Smooth muscle cell (in vitro differentiated cells): ENCODE measurements around the gene IMPG1. TPM values are rescaled to one million over a fixed set of nuclear protein-coding genes. Genes with fewer than 3 reads are reported as not detected.

Experiments
- DNase-seq: peaks from one replicate; lab custom pipeline; 2025; ENCODE audit not compliant: unreplicated experiment; lab: John Stamatoyannopoulos, UW
- H2AFZ ChIP-seq: fragments of 200-600 bp; sonication (generic); 2 replicates; pipeline ENCODE4 v1.6.0; 2016; ENCODE audit warnings: antibody characterized with exemption, low read depth, mild to moderate bottlenecking
- H3F3A ChIP-seq: fragments of 200-600 bp; sonication (generic); 2 replicates; pipeline ENCODE4 v1.6.0; 2017; ENCODE audit warnings: antibody characterized with exemption, low read depth
- H3K27ac ChIP-seq: fragments of 200-600 bp; sonication (generic); 2 replicates; pipeline ENCODE4 v1.5.1; 2016; ENCODE audit warnings: low read depth, mild to moderate bottlenecking
- H3K27me3 ChIP-seq: fragments of 200-600 bp; sonication (generic); 2 replicates; pipeline ENCODE4 v1.6.1; 2016; ENCODE audit warnings: low read depth, mild to moderate bottlenecking
- H3K36me3 ChIP-seq: fragments of 200-600 bp; sonication (generic); 2 replicates; pipeline ENCODE4 v1.5.1; 2016; ENCODE audit warnings: low read depth
- H3K4me1 ChIP-seq: fragments of 200-600 bp; sonication (generic); 2 replicates; pipeline ENCODE4 v1.5.1; 2016; ENCODE audit warnings: low read depth
- H3K4me2 ChIP-seq: fragments of 200-600 bp; sonication (generic); 2 replicates; pipeline ENCODE4 v1.6.0; 2016; ENCODE audit warnings: mild to moderate bottlenecking
- H3K4me3 ChIP-seq: fragments of 200-600 bp; sonication (generic); 2 replicates; pipeline ENCODE4 v1.5.1; 2016; ENCODE audit warnings: mild to moderate bottlenecking
- H3K79me2 ChIP-seq: fragments of 200-600 bp; sonication (generic); 2 replicates; pipeline ENCODE4 v1.6.0; 2016; ENCODE audit warnings: low read depth, mild to moderate bottlenecking
- H3K9ac ChIP-seq: fragments of 200-600 bp; sonication (generic); 2 replicates; pipeline ENCODE4 v1.6.0; 2016; ENCODE audit warnings: low read depth
- H3K9me3 ChIP-seq: fragments of 200-600 bp; sonication (generic); replicated peaks from 2 replicates; pipeline ENCODE4 v1.5.1; 2016; ENCODE audit warnings: low read depth
- H4K20me1 ChIP-seq: fragments of 200-600 bp; sonication (generic); 2 replicates; pipeline ENCODE4 v1.6.0; 2016; ENCODE audit warnings: low read depth
- CTCF ChIP-seq: fragments of 200-600 bp; sonication (generic); IDR thresholded peaks from 2 replicates; pipeline ENCODE4 v1.5.1; 2017; ENCODE audit warnings: borderline replicate concordance, mild to moderate bottlenecking, antibody characterized with exemption; ENCODE audit not compliant: insufficient read depth, poor library complexity, severe bottlenecking
- WGBS: methylation state at CpG from one replicate; pipeline ENCODE4 v1.1.7; 2016; ENCODE audit warnings: low lambda C conversion rate; 5-methylcytosine and 5-hydroxymethylcytosine counted together
- polyA plus RNA-seq: library from polyadenylated mRNA; unstranded; fragments of >200 nt; fragmentation: Nextera tagmentation; extraction: Ambion mirVana; gene quantifications from 2 replicates; pipeline ENCODE4 v1.2.1, GENCODE V29; 2016
- total RNA-seq: library from RNA; depleted of rRNA; stranded (reverse); fragments of >200 nt; gene quantifications from 2 replicates; pipeline ENCODE4 v1.2.3, GENCODE V29; 2014

Gene IMPG1
- total and polyA plus RNA-seq, 2 experiments from 2014 or later = not detected

- Histone ChIP-seq H3K9me3 (no peaks in the 10 kb centered on the region), H2AFZ (no peak overlapping the region), H3K4me2 (no peak overlapping the region), H3K4me1 (no peaks in the 10 kb centered on the region), H3K9ac (no peak overlapping the region), H4K20me1 (no peaks in the 10 kb centered on the region), H3K4me3 (no peak overlapping the region), H3K36me3 (no peaks in the 10 kb centered on the region), H3K79me2 (no peaks in the 10 kb centered on the region), H3F3A (no peaks in the 10 kb centered on the region), H3K27me3 (no peaks in the 10 kb centered on the region), H3K27ac (no peak overlapping the region)
- DNase-seq = no peak
- WGBS = 61% methylated on average over 3 of the region's 3 CpGs
- TF ChIP-seq CTCF = no peak
Measured at GRCh38 chr6:76052314-76052713, 20.1 kb downstream of the IMPG1 start.

GRCh38 chr6:76043690-76044089 lies 28.8 kb downstream of the IMPG1 start:
- H3K27me3 ChIP-seq = no peaks in the 10 kb centered on the region
- H3K79me2 ChIP-seq = no peaks in the 10 kb centered on the region
- no peak overlapping the region for H3K4me3 ChIP-seq
- TF ChIP-seq CTCF = no peak
- no peaks in the 10 kb centered on the region for H4K20me1 ChIP-seq
- no peak for DNase-seq
- H3K9ac ChIP-seq = no peak overlapping the region
- H3K4me1 ChIP-seq = no peaks in the 10 kb centered on the region
- H3K36me3 ChIP-seq = no peaks in the 10 kb centered on the region
- H3K4me2 ChIP-seq = no peak overlapping the region
- no peak overlapping the region for H3K27ac ChIP-seq
- H3F3A ChIP-seq = no peaks in the 10 kb centered on the region
- no peak overlapping the region for H2AFZ ChIP-seq
- WGBS = 88% methylated on average over 2 of the region's 2 CpGs
- no peaks in the 10 kb centered on the region for H3K9me3 ChIP-seq

- Histone ChIP-seq H3K36me3 (no peaks in the 10 kb centered on the region), H3K9ac (no peak overlapping the region), H3K27ac (no peak overlapping the region), H3K4me3 (no peak overlapping the region), H3K4me2 (no peak overlapping the region), H3K9me3 (no peaks in the 10 kb centered on the region), H4K20me1 (no peaks in the 10 kb centered on the region), H3K27me3 (no peaks in the 10 kb centered on the region), H2AFZ (no peak overlapping the region), H3K79me2 (no peaks in the 10 kb centered on the region), H3F3A (no peaks in the 10 kb centered on the region), H3K4me1 (no peaks in the 10 kb centered on the region)
- no peak for TF ChIP-seq CTCF
- WGBS = 88% methylated on average over 1 of the region's 1 CpG
- DNase-seq = no peak
Measured at GRCh38 chr6:76035713-76036112, 36.7 kb downstream of the IMPG1 start.

- TF ChIP-seq CTCF = no peak
- Histone ChIP-seq H3K79me2 (no peaks in the 10 kb centered on the region), H3K9ac (no peak overlapping the region), H3K4me2 (no peak overlapping the region), H3K4me3 (no peak overlapping the region), H3K27me3 (no peaks in the 10 kb centered on the region), H4K20me1 (no peaks in the 10 kb centered on the region), H3K4me1 (no peaks in the 10 kb centered on the region), H3K36me3 (peaks cover 4% of the 10 kb centered on the region), H3K9me3 (peaks cover 25% of the 10 kb centered on the region), H2AFZ (no peak overlapping the region), H3F3A (no peaks in the 10 kb centered on the region), H3K27ac (no peak overlapping the region)
- WGBS = 94% methylated on average over 6 of the region's 6 CpGs
- no peak for DNase-seq
Measured at GRCh38 chr6:76026101-76026500, 46.4 kb downstream of the IMPG1 start.
